Measurements from ENCODE around the gene FAM3D. TPM values are rescaled to one million over a fixed set of nuclear protein-coding genes. Genes with fewer than 3 reads are reported as not detected.
"Not testable (repeated sequence)": the region's sequence is repeated elsewhere in the genome, so short reads cannot be mapped to it uniquely, and the experiment has no call there.

FAM3D gene
- total RNA-seq, 1 donor from 2014 or later, result 0.66 TPM

DNA sequence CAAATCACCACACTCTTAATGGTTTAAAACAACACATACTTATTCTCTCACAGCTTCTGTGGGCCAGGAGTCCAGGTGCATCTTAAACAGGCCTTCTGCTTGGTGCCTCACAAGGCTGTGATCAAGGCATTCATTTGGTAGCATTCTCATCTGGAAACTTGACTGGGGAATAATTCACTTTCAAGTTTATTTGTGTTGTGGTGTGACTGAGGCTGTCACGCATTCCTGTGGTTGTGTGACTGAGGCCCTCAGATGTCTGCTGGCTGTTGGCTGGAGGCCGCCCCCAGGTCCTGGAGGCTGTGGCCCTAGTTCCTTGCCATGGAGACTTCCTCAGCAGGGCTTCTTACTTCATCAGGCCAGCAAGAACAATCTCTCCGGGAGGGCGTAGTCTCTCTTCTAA lies 16.9 kb upstream of the FAM3D start:
- DNase-seq (ENCODE audit: low read depth, low spot score), result no peak

GRCh38 chr3:58683001-58683458 lies 16.5 kb upstream of the FAM3D start:
- DNase-seq (ENCODE audit: low read depth, low spot score), result no peak

DNA sequence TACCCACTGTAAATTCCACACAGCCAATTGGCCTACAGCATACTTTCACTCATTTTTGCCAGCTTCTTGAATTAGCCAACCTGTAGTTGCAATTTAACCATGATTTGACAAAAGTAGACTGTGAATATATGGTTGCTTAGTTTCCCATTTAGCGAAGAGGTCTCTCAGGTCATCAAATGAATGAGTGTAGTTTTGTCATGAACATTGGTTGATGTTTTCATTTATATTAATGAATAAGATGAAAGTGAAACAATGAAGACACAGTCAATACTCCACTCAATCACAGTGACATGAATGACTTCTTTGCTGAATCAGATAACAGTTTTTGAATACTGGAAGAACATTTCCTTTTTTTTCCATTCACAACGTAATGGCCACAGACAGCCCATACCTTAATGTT lies 15.3 kb upstream of the FAM3D start:
- DNase-seq (ENCODE audit: low read depth, low spot score), result no peak

DNA sequence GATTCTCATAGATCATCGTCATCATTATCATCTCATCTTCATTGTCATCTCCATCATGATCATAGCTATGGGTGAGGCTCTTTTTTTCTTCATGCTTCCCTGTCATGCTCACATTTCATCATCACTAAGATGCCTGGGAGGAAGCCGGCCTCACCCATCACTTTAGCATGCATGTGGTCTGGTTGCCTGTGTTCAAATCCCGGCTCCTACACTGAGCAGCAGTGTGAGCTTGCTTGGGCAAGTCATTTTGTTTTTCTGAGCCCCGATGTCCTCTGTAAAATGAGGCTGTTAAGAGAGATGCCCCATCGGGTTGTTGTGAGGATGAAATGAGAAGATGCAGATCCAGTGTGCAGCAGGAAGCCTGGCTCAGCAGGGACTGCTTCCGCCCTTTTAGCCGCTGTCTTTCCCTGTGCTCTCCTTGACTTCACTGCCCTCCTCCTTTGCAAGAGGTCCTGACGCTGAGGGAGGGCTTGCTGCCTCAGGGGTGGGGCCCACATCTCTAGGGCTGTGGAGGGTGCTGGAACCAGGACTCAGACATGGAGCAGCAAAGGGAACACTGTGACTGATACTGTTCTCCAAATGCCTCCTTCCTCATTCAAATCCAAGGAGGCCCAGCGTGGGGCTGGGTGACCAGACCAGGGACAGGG lies 14.4 kb upstream of the FAM3D start:
- DNase-seq (ENCODE audit: low read depth, low spot score), result no peak

DNA sequence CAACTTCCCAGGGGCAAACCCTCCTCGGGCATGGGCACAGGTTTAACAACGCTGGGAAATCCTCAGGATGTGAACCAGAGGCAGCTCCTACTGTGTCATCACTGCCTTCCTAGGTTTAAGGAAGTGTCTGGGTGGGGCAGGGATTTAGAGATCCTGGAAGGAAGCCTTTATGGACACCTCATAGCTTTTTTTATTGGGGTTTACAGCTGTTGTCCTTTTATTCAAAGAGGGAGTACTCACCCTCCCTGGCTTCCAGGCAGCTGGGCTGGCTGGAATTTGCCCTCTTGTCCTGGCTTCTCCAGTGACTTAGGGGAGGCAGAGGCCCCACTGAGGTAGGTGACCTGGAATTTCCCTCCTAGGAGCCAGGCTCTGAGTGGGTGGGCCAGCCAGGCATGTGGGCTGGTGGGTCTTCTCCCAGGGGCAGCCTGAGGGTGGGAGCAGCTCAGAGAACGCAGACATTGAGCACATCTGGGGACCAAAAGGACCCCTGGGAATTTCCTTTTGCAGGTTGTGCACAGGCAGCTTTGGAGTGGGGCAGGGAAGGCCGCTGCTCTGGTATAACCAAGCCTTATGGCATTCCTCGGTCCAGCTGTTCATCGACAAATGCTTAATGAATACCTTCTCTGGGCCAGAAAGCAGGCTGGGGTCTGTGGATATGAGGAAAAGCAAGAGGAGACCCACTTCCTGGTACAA lies 13.5 kb upstream of the FAM3D start:
- no peak for DNase-seq (ENCODE audit: low read depth, low spot score)

DNA sequence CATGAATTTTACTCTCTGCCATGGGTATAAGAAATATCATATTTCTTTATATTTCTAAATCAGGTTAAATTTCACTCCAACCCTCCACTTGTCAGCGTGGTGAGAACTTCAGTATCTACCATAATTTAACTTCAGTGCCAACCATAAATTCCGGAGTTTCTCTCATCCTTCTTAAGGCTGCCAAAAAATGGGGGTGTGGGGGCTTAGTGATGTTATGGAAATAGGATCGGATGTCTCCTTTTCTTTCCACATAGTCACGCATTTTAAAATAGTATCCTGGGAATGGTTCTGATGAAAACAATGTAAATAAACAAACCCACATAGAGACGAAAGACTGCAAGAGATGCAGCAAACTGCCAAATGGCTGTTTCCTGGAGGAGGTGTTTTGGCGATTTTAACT lies 12.9 kb upstream of the FAM3D start:
- DNase-seq (ENCODE audit: low read depth, low spot score), result no peak

DNA sequence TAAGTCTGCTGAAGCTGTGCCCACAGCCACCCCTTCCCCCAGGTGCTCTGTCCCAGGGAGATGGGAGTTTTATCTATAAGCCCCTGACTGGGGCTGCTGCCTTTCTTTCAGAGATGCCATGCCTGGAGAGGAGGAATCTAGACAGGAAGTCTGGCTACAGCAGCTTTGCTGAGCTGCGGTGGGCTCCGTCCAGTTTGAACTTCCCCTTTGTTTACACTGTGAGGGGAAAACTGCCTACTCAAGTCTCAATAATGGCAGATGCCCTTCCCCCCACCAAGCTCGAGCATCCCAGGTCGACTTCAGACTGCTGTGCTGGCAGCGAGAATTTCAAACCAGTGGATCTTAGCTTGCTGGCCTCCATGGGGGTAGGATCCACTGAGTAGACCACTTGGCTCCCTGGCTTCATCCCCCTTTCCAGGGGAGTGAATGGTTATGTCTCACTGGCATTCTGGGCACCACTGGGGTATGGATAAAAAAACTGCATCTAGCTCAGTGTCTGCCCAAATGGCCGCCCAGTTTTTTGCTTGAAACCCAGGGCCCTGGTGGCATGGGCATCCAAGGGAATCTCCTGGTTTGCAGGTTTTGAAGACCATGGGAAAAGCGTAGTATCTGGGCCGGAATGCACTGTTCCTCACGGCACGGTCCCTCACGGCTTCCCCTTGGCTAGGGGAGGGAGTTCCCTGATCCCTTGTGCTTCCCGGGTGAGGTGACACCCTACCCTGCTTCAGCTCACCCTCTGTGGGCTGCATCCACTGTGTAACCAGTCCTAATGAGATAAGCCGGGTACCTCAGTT lies 11.8 kb upstream of the FAM3D start:
- DNase-seq (ENCODE audit: low read depth, low spot score), result not testable (repeated sequence)

DNA sequence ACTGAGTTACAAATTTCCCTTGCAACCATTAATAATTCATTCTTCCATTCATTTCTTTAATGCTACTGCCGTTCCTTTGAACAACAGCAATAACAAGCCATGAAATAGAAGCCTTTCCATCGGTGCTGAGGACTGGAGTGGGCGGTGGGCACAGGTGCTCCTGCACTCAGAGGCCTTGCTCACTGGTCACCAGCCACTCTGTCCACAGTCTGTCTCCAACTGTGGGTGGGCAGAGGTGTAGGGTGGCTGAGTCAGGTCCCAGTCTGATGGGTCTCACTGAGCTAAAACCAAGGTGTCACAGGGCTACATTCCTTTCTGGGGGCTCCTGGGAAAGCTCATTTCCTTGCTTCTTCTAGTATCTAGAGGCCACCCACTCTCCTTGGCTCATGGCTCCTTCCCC lies 6.3 kb upstream of the FAM3D start:
- DNase-seq (ENCODE audit: low read depth, low spot score), result no peak

DNA sequence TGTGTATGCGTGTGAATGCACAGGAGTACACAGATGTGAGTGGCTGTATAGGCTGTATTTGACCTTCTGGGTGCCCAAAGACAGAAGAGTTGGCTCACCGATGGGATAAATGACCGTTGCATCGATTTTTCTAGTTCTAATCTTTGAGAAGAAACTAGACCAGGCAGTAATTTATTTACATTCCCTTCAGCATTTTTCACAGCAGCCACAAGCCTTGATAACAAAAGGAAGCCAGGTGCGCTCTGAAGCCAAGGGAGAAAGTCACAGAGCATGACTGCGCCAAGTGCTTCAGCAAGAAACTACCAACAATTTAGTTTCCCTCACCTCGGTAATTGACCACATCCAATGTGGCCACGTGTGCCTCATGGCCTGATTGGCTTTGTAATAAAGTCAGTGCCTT lies 5.9 kb upstream of the FAM3D start:
- DNase-seq (ENCODE audit: low read depth, low spot score), result no peak

DNA sequence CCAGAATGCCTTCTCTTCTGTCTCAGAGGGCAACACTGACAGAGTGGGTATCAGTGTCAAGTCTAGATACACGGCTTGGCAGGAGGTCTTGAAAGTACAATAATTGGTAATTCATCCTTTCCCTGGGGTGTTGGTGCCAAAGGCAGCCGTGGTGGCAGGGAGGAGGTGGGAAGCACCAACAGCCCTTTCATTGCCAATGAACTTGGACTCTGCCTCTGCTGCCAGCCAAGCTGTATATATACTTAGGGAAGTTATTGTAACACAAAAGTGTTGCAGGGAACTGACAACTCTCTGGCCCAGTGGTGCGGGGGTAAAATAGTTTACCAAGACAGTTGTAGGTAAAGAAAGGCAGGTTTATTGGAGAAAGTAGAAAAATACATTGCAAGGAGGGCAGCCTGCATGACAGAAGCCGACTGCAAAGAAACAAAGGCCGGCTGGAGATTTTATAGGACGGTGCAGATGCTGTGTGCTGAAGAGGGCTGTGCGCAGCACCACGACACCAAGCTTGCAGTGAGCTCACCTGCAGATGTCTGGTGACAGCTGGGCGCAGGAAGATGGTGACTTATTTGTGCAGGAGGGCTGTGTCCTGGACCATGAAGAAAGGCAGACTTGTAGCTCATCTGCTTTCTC lies 4.0 kb upstream of the FAM3D start:
- DNase-seq (ENCODE audit: low read depth, low spot score), result no peak

GRCh38 chr3:58668247-58668646 lies 1.7 kb upstream of the FAM3D start:
- no peak for DNase-seq (ENCODE audit: low read depth, low spot score)

GRCh38 chr3:58667704-58668103 lies 1.1 kb upstream of the FAM3D start:
- DNase-seq (ENCODE audit: low read depth, low spot score), result no peak

GRCh38 chr3:58667229-58667628 lies 655 bp upstream of the FAM3D start:
- no peak for DNase-seq (ENCODE audit: low read depth, low spot score)

GRCh38 chr3:58665405-58665804 lies 1.2 kb downstream of the FAM3D start:
- no peak for DNase-seq (ENCODE audit: low read depth, low spot score)

GRCh38 chr3:58664611-58665010 lies 2.0 kb downstream of the FAM3D start:
- no peak for DNase-seq (ENCODE audit: low read depth, low spot score)

GRCh38 chr3:58661836-58662420 lies 4.6 kb downstream of the FAM3D start:
- no peak for DNase-seq (ENCODE audit: low read depth, low spot score)

- DNase-seq (ENCODE audit: low read depth, low spot score), result no peak
Measured at GRCh38 chr3:58660998-58661397, 5.6 kb downstream of the FAM3D start.

- peak; percentile 11 for DNase-seq (ENCODE audit: low read depth, low spot score)
Measured at GRCh38 chr3:58659051-58659675, 7.4 kb downstream of the FAM3D start.

DNA sequence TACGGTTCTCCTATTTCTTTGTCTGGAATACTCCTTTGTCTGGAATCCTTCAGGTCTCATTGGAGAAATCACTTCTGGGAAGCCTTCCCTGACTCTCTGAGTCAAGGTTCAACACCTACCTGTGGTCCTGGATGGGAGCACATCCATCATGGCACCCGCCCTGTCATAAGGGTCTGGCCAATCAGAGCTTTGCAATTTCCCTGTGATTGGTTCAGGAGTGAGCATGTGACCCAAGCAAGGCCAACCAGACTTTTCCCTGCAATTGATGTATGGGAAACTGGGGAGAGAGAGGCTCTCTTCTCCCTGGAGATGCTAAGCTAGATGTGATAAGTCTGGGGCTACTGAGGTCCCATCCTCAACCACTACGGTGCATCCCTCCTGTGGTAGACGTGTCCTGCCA lies 8.1 kb downstream of the FAM3D start:
- no peak for DNase-seq (ENCODE audit: low read depth, low spot score)

DNA sequence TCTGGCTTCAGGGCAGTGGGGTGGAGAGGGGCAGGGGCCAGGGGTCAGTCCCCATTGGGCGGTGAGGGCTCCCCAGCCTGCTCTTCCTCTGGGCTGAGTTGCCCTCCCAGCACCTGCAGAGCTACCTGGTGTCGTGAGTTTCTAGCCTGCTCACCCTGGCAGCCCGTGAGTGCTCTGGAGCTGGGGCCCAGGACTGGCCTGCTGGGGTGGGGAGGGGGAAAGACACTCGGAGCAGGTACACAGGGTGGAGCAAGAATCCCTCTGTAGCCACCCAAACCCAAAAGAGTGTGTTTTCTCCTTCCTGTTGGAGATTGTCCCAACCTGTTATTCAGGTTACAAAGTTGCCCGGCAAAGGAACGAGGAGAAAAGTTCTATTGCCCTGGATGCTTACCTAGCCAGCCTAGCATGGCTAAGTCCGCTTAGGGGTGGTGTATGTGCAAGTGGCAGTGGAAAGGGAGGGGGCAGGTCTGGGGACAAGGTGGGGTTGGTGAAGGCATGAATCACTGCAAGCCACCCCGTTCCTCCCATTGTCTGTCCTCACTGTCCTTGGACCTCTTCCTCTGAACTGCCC lies 8.9 kb downstream of the FAM3D start:
- DNase-seq (ENCODE audit: low read depth, low spot score), result no peak

DNA sequence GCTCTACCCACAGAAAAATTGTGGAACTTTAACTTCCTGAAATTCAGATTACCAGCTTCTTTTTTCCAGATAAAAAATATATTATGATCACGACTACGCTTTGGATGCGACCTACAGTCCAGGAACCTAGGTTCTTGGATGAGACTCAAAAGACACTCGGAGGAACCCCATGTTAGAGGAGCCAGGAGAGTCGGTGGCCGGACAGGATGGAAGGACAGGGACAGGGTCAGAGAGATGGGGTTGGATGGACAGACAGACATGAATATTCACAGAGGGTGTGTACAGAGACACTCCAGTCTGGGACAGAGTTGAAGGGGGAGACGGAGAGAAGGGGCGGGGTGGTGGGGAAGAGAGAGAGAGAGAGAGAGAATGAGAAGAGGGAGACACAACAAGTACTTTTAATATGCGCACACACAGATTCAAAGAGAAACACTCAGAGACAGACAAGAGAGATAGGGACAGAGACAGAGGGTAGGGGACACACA lies 9.5 kb downstream of the FAM3D start:
- DNase-seq (ENCODE audit: low read depth, low spot score), result no peak
